NCI-H446 treated with DMSO at 0.1 percent for 48 hours (cell line): ENCODE measurements around the gene WASHC3.
"Not testable (repeated sequence)": the region's sequence is repeated elsewhere in the genome, so short reads cannot be mapped to it uniquely, and the experiment has no call there.

Experiments
- DNase-seq: peaks from one replicate; lab custom pipeline; 2025; lab: John Stamatoyannopoulos, UW

WASHC3 gene

GRCh38 chr12:102061560-102062418 is at the start of gene WASHC3:
TSS of gene WASHC3 (minus strand) at chr12:102061991. CDS start at chr12:102061962, 29 bp downstream.
- DNase-seq, result peak; percentile 81

GRCh38 chr12:102110782-102111181 is 49.0 kb upstream of the WASHC3 start:
- no peak for DNase-seq

- DNase-seq, result no peak
Measured at GRCh38 chr12:102107970-102108369, 46.2 kb upstream of the WASHC3 start.

GRCh38 chr12:102106905-102107304 is 45.1 kb upstream of the WASHC3 start:
- no peak for DNase-seq

GRCh38 chr12:102096855-102097254 is 35.1 kb upstream of the WASHC3 start:
- no peak for DNase-seq

GRCh38 chr12:102095677-102096263 is 34.0 kb upstream of the WASHC3 start:
- peak; percentile 13 for DNase-seq

GRCh38 chr12:102093319-102093718 is 31.5 kb upstream of the WASHC3 start:
- DNase-seq, result no peak

GRCh38 chr12:102089228-102089835 is 27.5 kb upstream of the WASHC3 start:
- not testable (repeated sequence) for DNase-seq

- DNase-seq, result no peak
Measured at GRCh38 chr12:102080842-102081241, 19.1 kb upstream of the WASHC3 start.

- not testable (repeated sequence) for DNase-seq
Measured at GRCh38 chr12:102072092-102072491, 10.3 kb upstream of the WASHC3 start.

GRCh38 chr12:102069707-102070106 is 7.9 kb upstream of the WASHC3 start:
- DNase-seq, result no peak

GRCh38 chr12:102067574-102068258 is 5.9 kb upstream of the WASHC3 start:
- DNase-seq, result no peak

GRCh38 chr12:102064476-102064875 is 2.7 kb upstream of the WASHC3 start:
- DNase-seq, result no peak

GRCh38 chr12:102063069-102063468 is 1.3 kb upstream of the WASHC3 start:
- peak; percentile 14 for DNase-seq

GRCh38 chr12:102062419-102062806 is 622 bp upstream of the WASHC3 start:
- DNase-seq, result no peak

GRCh38 chr12:102061096-102061559 is 663 bp downstream of the WASHC3 start:
- no peak for DNase-seq

- no peak for DNase-seq
Measured at GRCh38 chr12:102059343-102059742, 2.4 kb downstream of the WASHC3 start.

GRCh38 chr12:102054345-102054744 is 7.4 kb downstream of the WASHC3 start:
- no peak for DNase-seq

GRCh38 chr12:102053062-102053349 is 8.8 kb downstream of the WASHC3 start:
- DNase-seq, result no peak

- no peak for DNase-seq
Measured at GRCh38 chr12:102052192-102053061, 9.4 kb downstream of the WASHC3 start.

- no peak for DNase-seq
Measured at GRCh38 chr12:102051431-102051965, 10.3 kb downstream of the WASHC3 start.
